MM.1S (cell line): ENCODE results near the gene PLAAT3.

ENCODE experiments used
- DNase-seq: peaks from one replicate; pipeline ENCODE4 v3.0.0-alpha.2; 2015
- H2AFZ ChIP-seq: fragments of 300-600 bp; sonication (generic); 2 replicates; pipeline ENCODE4 v1.6.0; 2016; ENCODE audit warnings: antibody characterized with exemption, low read length
- H3F3A ChIP-seq: fragments of 300-600 bp; sonication (generic); 2 replicates; pipeline ENCODE4 v1.6.1; 2016; ENCODE audit warnings: mild to moderate bottlenecking, antibody characterized with exemption, low read length, moderate library complexity, mixed read lengths; ENCODE audit not compliant: insufficient read depth
- H3K27ac ChIP-seq: fragments of 300-600 bp; sonication (generic); 2 replicates; pipeline ENCODE4 v1.5.1; 2016; ENCODE audit warnings: mild to moderate bottlenecking, low read length
- H3K27me3 ChIP-seq: fragments of 300-600 bp; sonication (generic); replicated peaks from 2 replicates; pipeline ENCODE4 v1.6.0; 2016; ENCODE audit warnings: low read length; ENCODE audit not compliant: insufficient read depth
- H3K36me3 ChIP-seq: fragments of 300-600 bp; sonication (generic); replicated peaks from 2 replicates; pipeline ENCODE4 v1.6.1; 2016; ENCODE audit warnings: mild to moderate bottlenecking, low read length, mixed read lengths; ENCODE audit not compliant: insufficient read depth
- H3K4me1 ChIP-seq: fragments of 300-600 bp; sonication (generic); 2 replicates; pipeline ENCODE4 v1.6.1; 2016; ENCODE audit warnings: low read length, mixed read lengths
- H3K4me2 ChIP-seq: fragments of 300-600 bp; sonication (generic); 2 replicates; pipeline ENCODE4 v1.6.0; 2016; ENCODE audit warnings: low read depth, low read length
- H3K4me3 ChIP-seq: fragments of 300-600 bp; sonication (generic); 2 replicates; pipeline ENCODE4 v1.5.1; 2016; ENCODE audit warnings: low read length, mixed read lengths
- H3K79me2 ChIP-seq: fragments of 300-600 bp; sonication (generic); 2 replicates; pipeline ENCODE4 v1.6.1; 2016; ENCODE audit warnings: mixed run types, low read length, mixed read lengths
- H3K9ac ChIP-seq: fragments of 300-600 bp; sonication (generic); 2 replicates; pipeline ENCODE4 v1.6.1; 2016; ENCODE audit warnings: low read length, mixed read lengths
- H3K9me2 ChIP-seq: fragments of 300-600 bp; sonication (generic); replicated peaks from 2 replicates; pipeline ENCODE4 v1.6.1; 2016; ENCODE audit warnings: mild to moderate bottlenecking, low read length, mixed read lengths; ENCODE audit not compliant: insufficient read depth
- H3K9me3 ChIP-seq: fragments of 300-600 bp; sonication (generic); replicated peaks from 2 replicates; pipeline ENCODE4 v1.6.1; 2016; ENCODE audit warnings: mild to moderate bottlenecking, low read length, mixed read lengths; ENCODE audit not compliant: insufficient read depth
- H4K20me1 ChIP-seq: fragments of 300-600 bp; sonication (generic); 2 replicates; pipeline ENCODE4 v1.6.1; 2016; ENCODE audit warnings: mild to moderate bottlenecking, low read length, moderate library complexity, mixed read lengths; ENCODE audit not compliant: insufficient read depth
- CTCF ChIP-seq: fragments of 300-600 bp; sonication (generic); IDR thresholded peaks from 2 replicates; pipeline ENCODE4 v1.5.1; 2016; ENCODE audit warnings: antibody characterized with exemption, low read length, mixed read lengths
- EZH2 ChIP-seq: fragments of 300-600 bp; sonication (generic); optimal IDR thresholded peaks from 2 replicates; pipeline ENCODE3; 2017; ENCODE audit warnings: low read depth, mild to moderate bottlenecking, antibody characterized with exemption, low read length, mixed read lengths
- EZH2phosphoT487 ChIP-seq: fragments of 300-600 bp; sonication (generic); IDR thresholded peaks from 2 replicates; pipeline ENCODE4 v1.6.1; 2018; ENCODE audit warnings: antibody characterized with exemption, low read length

The PLAAT3 gene

GRCh38 chr11:63536669-63537292 lies 77.5 kb downstream of the PLAAT3 start, which contains the start of gene PLAAT4:
TSS of gene PLAAT4 (plus strand) at chr11:63536808. CDS start at chr11:63536869, 61 bp downstream.
- H3F3A ChIP-seq, result peaks cover 30% of the 10 kb centered on the region
- peak within 1 kb of the TSS; percentile 89 for H3K4me2 ChIP-seq
- H3K9ac ChIP-seq, result peak within 1 kb of the TSS; percentile 49; the same call in 1 of the 2 replicates
- H3K27me3 ChIP-seq, result no peaks in the 10 kb centered on the region
- H4K20me1 ChIP-seq, result no peaks in the 10 kb centered on the region
- no peaks in the 10 kb centered on the region for H3K9me2 ChIP-seq
- no peaks in the 10 kb centered on the region for H3K36me3 ChIP-seq
- peak; percentile 73 for DNase-seq
- H3K9me3 ChIP-seq, result no peaks in the 10 kb centered on the region
- peak within 1 kb of the TSS; percentile 79; the same call in 1 of the 2 replicates for H3K27ac ChIP-seq
- H3K4me1 ChIP-seq, result peaks cover 29% of the 10 kb centered on the region
- H3K4me3 ChIP-seq, result peak within 1 kb of the TSS; percentile 52
- peak within 1 kb of the TSS; percentile 77 for H2AFZ ChIP-seq
- no peaks in the 10 kb centered on the region for H3K79me2 ChIP-seq
- TF ChIP-seq CTCF (no peak), EZH2 (no peak), EZH2phosphoT487 (no peak)

GRCh38 chr11:63535734-63536133 lies 78.5 kb downstream of the PLAAT3 start:
- peak overlapping the region; percentile 79; the same call in 1 of the 2 replicates for H3K27ac ChIP-seq

GRCh38 chr11:63534895-63535461 lies 79.3 kb downstream of the PLAAT3 start:
- Histone ChIP-seq H3K27ac (peak overlapping the region; percentile 79), H3K27me3 (no peaks in the 10 kb centered on the region), H3K4me2 (peak overlapping the region; percentile 89), H3K36me3 (no peaks in the 10 kb centered on the region), H3K4me3 (peak overlapping the region; percentile 9; the same call in 1 of the 2 replicates), H2AFZ (peak overlapping the region; percentile 77), H4K20me1 (no peaks in the 10 kb centered on the region), H3K9me3 (no peaks in the 10 kb centered on the region), H3K9me2 (no peaks in the 10 kb centered on the region), H3K9ac (peak overlapping the region; percentile 27; the same call in 1 of the 2 replicates), H3K79me2 (no peaks in the 10 kb centered on the region), H3F3A (peaks cover 30% of the 10 kb centered on the region), H3K4me1 (peaks cover 29% of the 10 kb centered on the region)
- TF ChIP-seq EZH2 (no peak), CTCF (no peak), EZH2phosphoT487 (no peak)
- peak; percentile 80 for DNase-seq

More at GRCh38 chr11:63535734-63536133, 78.5 kb downstream of the PLAAT3 start:
- H3F3A ChIP-seq, result peaks cover 30% of the 10 kb centered on the region
- no peaks in the 10 kb centered on the region for H3K9me3 ChIP-seq
- no peaks in the 10 kb centered on the region for H3K27me3 ChIP-seq
- no peak overlapping the region for H3K4me3 ChIP-seq
- H3K4me1 ChIP-seq, result peaks cover 29% of the 10 kb centered on the region
- H3K9ac ChIP-seq, result peak overlapping the region; percentile 27; the same call in 1 of the 2 replicates
- no peaks in the 10 kb centered on the region for H3K36me3 ChIP-seq
- DNase-seq, result no peak
- no peaks in the 10 kb centered on the region for H4K20me1 ChIP-seq
- H2AFZ ChIP-seq, result 0 out of 2 replicates have a peak overlapping the region, but pooled peaks have one; percentile 77
- H3K79me2 ChIP-seq, result no peaks in the 10 kb centered on the region
- H3K9me2 ChIP-seq, result no peaks in the 10 kb centered on the region
- H3K4me2 ChIP-seq, result peak overlapping the region; percentile 89; the same call in 1 of the 2 replicates
- TF ChIP-seq EZH2, result no peak
- no peak for TF ChIP-seq EZH2phosphoT487
- TF ChIP-seq CTCF, result no peak
